Gastrocnemius medialis (tissue), 4 donors: ENCODE results near the gene THSD4.

Experiments used
- CTCF ChIP-seq, 5 experiments: fragments of 450-650 bp in 3 of 5; fragments of 200-600 bp in 2 of 5; sonication (generic) in 2 of 5; IDR thresholded peaks in 4 of 5; conservative IDR thresholded peaks in 1 of 5; 1 replicate in 4 of 5; 2 replicates in 1 of 5; pipeline ENCODE4 v1.5.1; 2016 to 2019; ENCODE audit warnings: antibody characterized with exemption in 5 of 5, mild to moderate bottlenecking in 3 of 5, moderate library complexity in 3 of 5
- POLR2A ChIP-seq, 2 donors: fragments of 450-650 bp; IDR thresholded peaks; one replicate each; pipeline ENCODE4 v1.6.1; 2017; ENCODE audit warnings: antibody characterized with exemption in 2 of 2, mild to moderate bottlenecking in 2 of 2, moderate library complexity in 2 of 2

GRCh38 chr15:71319935-71320334, 204.7 kb downstream of the THSD4 start:
- TF ChIP-seq CTCF (IDR thresholded peaks at IDR 0.05 in 4 of 5, conservative IDR thresholded peaks at IDR 0.05 in 1 of 5) (no peak), POLR2A (IDR thresholded peaks at IDR 0.05) (no peak)
